Panc1 (cell line): ENCODE results near the gene ATOSA.

Experiments used
- POLR2AphosphoS5 ChIP-seq: IDR thresholded peaks from 2 replicates; pipeline ENCODE4 v1.6.1; 2012; ENCODE audit warnings: mild to moderate bottlenecking, low read depth, low read length, moderate library complexity
- TCF7L2 ChIP-seq: IDR thresholded peaks from 2 replicates; pipeline ENCODE4 v1.6.1; 2011; ENCODE audit warnings: mild to moderate bottlenecking, low read depth, low read length, inconsistent platforms
- TF ChIP-seq, protein P1 (sequence below): fragments of 450-650 bp; IDR thresholded peaks from 2 replicates; pipeline ENCODE4 v1.5.1; 2017; ENCODE audit warnings: mild to moderate bottlenecking
- TF ChIP-seq, protein P2 (sequence below), 2 experiments: IDR thresholded peaks; 2 replicates each; pipeline ENCODE4 v1.6.1; 2011 to 2012; ENCODE audit warnings: low read depth in 2 of 2, control low read depth in 1 of 2, low read length in 1 of 2, mild to moderate bottlenecking in 1 of 2, moderate library complexity in 1 of 2; ENCODE audit not compliant: insufficient read depth in 1 of 2

DNA sequence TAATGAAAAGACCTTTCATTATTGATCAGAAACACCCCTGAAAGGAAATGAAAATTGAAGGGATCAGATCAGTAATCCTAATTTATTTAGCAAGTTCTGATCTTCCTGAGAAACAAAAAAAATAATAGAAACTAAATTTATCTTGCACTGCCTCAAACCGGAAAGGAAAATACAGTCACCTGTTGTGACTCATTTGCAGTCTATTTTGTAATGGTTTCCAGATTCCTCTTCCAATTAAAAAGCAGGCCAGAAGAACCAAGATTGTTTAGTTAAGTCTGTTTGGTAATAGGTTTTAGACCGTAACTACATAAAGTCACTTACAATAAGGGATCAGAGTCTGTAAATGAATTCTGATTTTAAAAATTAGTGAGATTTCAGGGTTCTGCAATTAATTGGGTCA, 49.7 kb upstream of the ATOSA start:
- TF ChIP-seq, protein P1, sequence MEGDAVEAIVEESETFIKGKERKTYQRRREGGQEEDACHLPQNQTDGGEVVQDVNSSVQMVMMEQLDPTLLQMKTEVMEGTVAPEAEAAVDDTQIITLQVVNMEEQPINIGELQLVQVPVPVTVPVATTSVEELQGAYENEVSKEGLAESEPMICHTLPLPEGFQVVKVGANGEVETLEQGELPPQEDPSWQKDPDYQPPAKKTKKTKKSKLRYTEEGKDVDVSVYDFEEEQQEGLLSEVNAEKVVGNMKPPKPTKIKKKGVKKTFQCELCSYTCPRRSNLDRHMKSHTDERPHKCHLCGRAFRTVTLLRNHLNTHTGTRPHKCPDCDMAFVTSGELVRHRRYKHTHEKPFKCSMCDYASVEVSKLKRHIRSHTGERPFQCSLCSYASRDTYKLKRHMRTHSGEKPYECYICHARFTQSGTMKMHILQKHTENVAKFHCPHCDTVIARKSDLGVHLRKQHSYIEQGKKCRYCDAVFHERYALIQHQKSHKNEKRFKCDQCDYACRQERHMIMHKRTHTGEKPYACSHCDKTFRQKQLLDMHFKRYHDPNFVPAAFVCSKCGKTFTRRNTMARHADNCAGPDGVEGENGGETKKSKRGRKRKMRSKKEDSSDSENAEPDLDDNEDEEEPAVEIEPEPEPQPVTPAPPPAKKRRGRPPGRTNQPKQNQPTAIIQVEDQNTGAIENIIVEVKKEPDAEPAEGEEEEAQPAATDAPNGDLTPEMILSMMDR: no peak
- TF ChIP-seq TCF7L2 (no peak), POLR2AphosphoS5 (no peak)
- TF ChIP-seq, protein P2, sequence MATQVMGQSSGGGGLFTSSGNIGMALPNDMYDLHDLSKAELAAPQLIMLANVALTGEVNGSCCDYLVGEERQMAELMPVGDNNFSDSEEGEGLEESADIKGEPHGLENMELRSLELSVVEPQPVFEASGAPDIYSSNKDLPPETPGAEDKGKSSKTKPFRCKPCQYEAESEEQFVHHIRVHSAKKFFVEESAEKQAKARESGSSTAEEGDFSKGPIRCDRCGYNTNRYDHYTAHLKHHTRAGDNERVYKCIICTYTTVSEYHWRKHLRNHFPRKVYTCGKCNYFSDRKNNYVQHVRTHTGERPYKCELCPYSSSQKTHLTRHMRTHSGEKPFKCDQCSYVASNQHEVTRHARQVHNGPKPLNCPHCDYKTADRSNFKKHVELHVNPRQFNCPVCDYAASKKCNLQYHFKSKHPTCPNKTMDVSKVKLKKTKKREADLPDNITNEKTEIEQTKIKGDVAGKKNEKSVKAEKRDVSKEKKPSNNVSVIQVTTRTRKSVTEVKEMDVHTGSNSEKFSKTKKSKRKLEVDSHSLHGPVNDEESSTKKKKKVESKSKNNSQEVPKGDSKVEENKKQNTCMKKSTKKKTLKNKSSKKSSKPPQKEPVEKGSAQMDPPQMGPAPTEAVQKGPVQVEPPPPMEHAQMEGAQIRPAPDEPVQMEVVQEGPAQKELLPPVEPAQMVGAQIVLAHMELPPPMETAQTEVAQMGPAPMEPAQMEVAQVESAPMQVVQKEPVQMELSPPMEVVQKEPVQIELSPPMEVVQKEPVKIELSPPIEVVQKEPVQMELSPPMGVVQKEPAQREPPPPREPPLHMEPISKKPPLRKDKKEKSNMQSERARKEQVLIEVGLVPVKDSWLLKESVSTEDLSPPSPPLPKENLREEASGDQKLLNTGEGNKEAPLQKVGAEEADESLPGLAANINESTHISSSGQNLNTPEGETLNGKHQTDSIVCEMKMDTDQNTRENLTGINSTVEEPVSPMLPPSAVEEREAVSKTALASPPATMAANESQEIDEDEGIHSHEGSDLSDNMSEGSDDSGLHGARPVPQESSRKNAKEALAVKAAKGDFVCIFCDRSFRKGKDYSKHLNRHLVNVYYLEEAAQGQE (IDR thresholded peaks at IDR 0.05; ENCODE audit: insufficient read depth in 1 of 2, low read depth in 2 of 2, low read length in 1 of 2): no peak
